HL-60 (cell line): ENCODE measurements around the gene C9orf50.

Experiments
- DNase-seq, 2 experiments: peaks; one replicate each; pipeline ENCODE4 v3.0.0-alpha.2; 2010 to 2020; ENCODE audit warnings: low read depth in 1 of 2, low spot score in 1 of 2
- H3K27ac ChIP-seq: fragments of 250-450 bp; sonication (Bioruptor Pico); replicated peaks from 2 replicates; pipeline ENCODE4 v1.5.1; 2020; ENCODE audit warnings: mild to moderate bottlenecking, moderate library complexity
- H3K27me3 ChIP-seq: fragments of 250-450 bp; sonication (Bioruptor Pico); 2 replicates; pipeline ENCODE4 v1.5.1; 2021; ENCODE audit warnings: mild to moderate bottlenecking, moderate library complexity; ENCODE audit not compliant: insufficient read depth, poor library complexity, severe bottlenecking
- H3K4me3 ChIP-seq: replicated peaks from 2 replicates; pipeline ENCODE4 v1.5.1; 2011; ENCODE audit warnings: mild to moderate bottlenecking, control low read depth, low read length; ENCODE audit not compliant: insufficient read depth
- CTCF ChIP-seq: IDR thresholded peaks from one replicate; pipeline ENCODE4 v1.5.1; 2011; ENCODE audit warnings: low read length, control low read depth, inconsistent platforms; ENCODE audit not compliant: insufficient read depth
- GABPA ChIP-seq: IDR thresholded peaks from 2 replicates; pipeline ENCODE4 v1.6.1; 2012; ENCODE audit warnings: low read depth
- POLR2AphosphoS5 ChIP-seq: IDR thresholded peaks from 2 replicates; pipeline ENCODE4 v1.6.1; 2012; ENCODE audit warnings: low read depth
- SPI1 ChIP-seq: IDR thresholded peaks from 2 replicates; pipeline ENCODE4 v1.6.1; 2012; ENCODE audit warnings: low read depth, mild to moderate bottlenecking, borderline replicate concordance
- TF ChIP-seq, protein P1 (sequence below): IDR thresholded peaks from 2 replicates; pipeline ENCODE4 v1.6.1; 2012; ENCODE audit warnings: low read depth; ENCODE audit not compliant: insufficient replicate concordance

The C9orf50 gene

DNA sequence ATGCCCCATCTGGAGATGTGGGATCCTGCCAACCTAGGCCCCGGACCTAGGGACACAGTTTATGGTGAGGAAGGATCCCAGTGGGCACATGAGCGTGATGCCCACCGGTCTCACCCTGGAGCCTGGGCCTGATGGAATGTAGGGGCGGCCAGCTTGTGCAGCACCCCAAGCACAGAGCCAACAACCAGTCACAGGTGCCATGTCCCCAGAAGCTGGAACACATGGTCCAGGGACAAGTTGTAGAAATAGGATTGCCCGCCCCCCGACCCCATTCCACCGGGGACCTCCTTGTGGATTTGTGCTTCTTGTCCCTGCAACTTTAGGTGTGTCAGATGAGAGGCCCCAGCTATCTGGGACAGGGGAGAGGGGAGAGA is 48.9 kb downstream of the C9orf50 start:
- H3K27ac ChIP-seq, result no peak overlapping the region
- no peak overlapping the region for H3K4me3 ChIP-seq
- peaks cover 7% of the 10 kb centered on the region for H3K27me3 ChIP-seq
- no peak for DNase-seq
- TF ChIP-seq, protein P1, sequence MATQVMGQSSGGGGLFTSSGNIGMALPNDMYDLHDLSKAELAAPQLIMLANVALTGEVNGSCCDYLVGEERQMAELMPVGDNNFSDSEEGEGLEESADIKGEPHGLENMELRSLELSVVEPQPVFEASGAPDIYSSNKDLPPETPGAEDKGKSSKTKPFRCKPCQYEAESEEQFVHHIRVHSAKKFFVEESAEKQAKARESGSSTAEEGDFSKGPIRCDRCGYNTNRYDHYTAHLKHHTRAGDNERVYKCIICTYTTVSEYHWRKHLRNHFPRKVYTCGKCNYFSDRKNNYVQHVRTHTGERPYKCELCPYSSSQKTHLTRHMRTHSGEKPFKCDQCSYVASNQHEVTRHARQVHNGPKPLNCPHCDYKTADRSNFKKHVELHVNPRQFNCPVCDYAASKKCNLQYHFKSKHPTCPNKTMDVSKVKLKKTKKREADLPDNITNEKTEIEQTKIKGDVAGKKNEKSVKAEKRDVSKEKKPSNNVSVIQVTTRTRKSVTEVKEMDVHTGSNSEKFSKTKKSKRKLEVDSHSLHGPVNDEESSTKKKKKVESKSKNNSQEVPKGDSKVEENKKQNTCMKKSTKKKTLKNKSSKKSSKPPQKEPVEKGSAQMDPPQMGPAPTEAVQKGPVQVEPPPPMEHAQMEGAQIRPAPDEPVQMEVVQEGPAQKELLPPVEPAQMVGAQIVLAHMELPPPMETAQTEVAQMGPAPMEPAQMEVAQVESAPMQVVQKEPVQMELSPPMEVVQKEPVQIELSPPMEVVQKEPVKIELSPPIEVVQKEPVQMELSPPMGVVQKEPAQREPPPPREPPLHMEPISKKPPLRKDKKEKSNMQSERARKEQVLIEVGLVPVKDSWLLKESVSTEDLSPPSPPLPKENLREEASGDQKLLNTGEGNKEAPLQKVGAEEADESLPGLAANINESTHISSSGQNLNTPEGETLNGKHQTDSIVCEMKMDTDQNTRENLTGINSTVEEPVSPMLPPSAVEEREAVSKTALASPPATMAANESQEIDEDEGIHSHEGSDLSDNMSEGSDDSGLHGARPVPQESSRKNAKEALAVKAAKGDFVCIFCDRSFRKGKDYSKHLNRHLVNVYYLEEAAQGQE, result no peak

- TF ChIP-seq GABPA (no peak), CTCF (no peak), SPI1 (no peak), POLR2AphosphoS5 (no peak)
- TF ChIP-seq, protein P1, result no peak
- Histone ChIP-seq H3K27ac (no peak overlapping the region), H3K4me3 (no peak overlapping the region), H3K27me3 (peaks cover 7% of the 10 kb centered on the region)
- DNase-seq, result no peak
These were observed 49.4 kb downstream of the C9orf50 start for GRCh38 chr9:129571298-129572051.

DNA sequence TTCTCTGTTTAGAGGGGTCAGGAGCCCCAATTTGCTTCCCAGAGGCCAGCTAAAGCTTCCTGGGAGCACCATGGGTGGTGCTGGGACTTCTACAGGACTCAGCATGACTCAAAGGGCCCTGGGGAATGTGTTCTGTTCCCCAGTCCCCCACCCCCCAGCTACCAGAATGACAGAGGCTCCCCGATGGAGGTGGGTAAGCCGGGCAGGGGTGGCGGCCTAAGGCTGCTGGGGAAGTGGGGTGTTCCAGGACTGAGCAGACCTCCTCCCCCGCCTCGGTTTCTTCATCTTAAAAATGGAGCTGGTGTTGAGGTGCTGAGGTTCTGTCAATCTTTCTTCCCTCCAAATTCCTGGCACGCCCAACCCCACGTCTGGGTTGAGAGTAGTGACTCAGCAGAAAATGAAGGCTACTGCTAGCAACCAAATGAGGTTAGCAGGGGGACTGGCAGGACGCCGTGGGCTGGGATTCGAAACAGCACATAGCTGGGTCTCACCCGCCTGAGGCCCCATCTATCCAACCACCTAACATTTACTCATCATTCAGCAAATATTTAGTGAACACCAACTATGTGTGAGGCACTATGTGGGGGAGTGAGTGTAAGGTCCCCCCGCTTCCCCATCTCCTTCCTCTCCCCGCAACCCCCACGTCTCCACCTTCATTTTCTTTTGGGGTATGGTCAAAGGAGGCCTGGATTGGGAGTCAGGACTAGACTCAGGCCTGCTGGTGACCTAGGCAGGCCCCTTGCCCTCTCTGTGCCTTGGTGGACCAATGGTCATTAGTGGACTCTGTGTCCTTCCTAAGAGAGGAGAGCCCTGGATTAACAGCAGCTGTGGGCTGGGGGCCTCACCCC is 50.2 kb downstream of the C9orf50 start:
- Histone ChIP-seq H3K27me3 (peaks cover 7% of the 10 kb centered on the region), H3K27ac (no peak overlapping the region), H3K4me3 (no peak overlapping the region)
- peak in 1 of 2 experiments; percentile 54 for DNase-seq
- no peak for TF ChIP-seq SPI1
- TF ChIP-seq POLR2AphosphoS5, result no peak
- TF ChIP-seq CTCF, result no peak
- TF ChIP-seq, protein P1, result no peak
